GM12878 (cell line): ENCODE results near the gene FAM199X. TPM values are rescaled to one million over a fixed set of nuclear protein-coding genes. Genes with fewer than 3 reads are reported as not detected.

ENCODE experiments used
- ATAC-seq: fragments of 200-7000 bp; cut with Tn5 transposase; 3 replicates; pipeline ENCODE4 v1.9.1; 2020; ENCODE audit warnings: mild to moderate bottlenecking, moderate library complexity
- BruUV-seq: library from RNA; stranded (reverse); fragments of 400-500 nt; replicated peaks from 2 replicates; lab custom pipeline; 2021; lab: Mats Ljungman, UMichigan
- CTCF ChIA-PET: fragments of 300-600 bp; sonication (Branson Sonifier 250); formaldehyde crosslinking; extraction: SDS; loops from one replicate; lab custom pipeline; 2021; ENCODE audit warnings: inconsistent platforms; lab: Yijun Ruan, JAX
- POLR2A ChIA-PET: fragments of 350-600 bp; formaldehyde crosslinking; extraction: SDS; loops from one replicate; lab custom pipeline; 2021; ENCODE audit warnings: inconsistent platforms; lab: Charles Lee
- RAD21 ChIA-PET: fragments of 300-600 bp; sonication (Branson Sonifier 250); formaldehyde crosslinking; loops from one replicate; lab custom pipeline; 2023; ENCODE audit warnings: antibody characterized with exemption; ENCODE audit not compliant: unreplicated experiment; lab: Charles Lee
- SMC1A ChIA-PET: fragments of 300-600 bp; sonication (Branson Sonifier 250); formaldehyde crosslinking; loops from one replicate; lab custom pipeline; 2023; ENCODE audit not compliant: unreplicated experiment, uncharacterized antibody; lab: Charles Lee
- DNase-seq: peaks from one replicate; pipeline ENCODE4 v3.0.0-alpha.2; 2011; ENCODE audit warnings: low read depth, low spot score
- FAIRE-seq: peaks from 3 replicates; lab custom pipeline; 2011; peaks lifted over from hg19 to GRCh38; lab: Jason Lieb, UNC
- H2AFZ ChIP-seq: 2 replicates; pipeline ENCODE4 v1.6.0; 2011; ENCODE audit warnings: low read depth, low read length, control low read depth; ENCODE audit not compliant: control insufficient read depth
- H3K27ac ChIP-seq: 2 replicates; pipeline ENCODE4 v1.5.1; 2011; ENCODE audit warnings: control low read depth; ENCODE audit not compliant: control insufficient read depth, insufficient read depth
- H3K27me3 ChIP-seq, 2 experiments: replicated peaks in 1 of 2; 2 replicates each; pipeline versions ENCODE4 v1.6.0 to v1.6.1; 2011; ENCODE audit warnings: low read length in 1 of 2; ENCODE audit not compliant: control insufficient read depth in 2 of 2, insufficient read depth in 2 of 2
- H3K36me3 ChIP-seq, 2 experiments: 2 replicates each; pipeline ENCODE4 v1.5.1; 2011; ENCODE audit warnings: low read length in 1 of 2; ENCODE audit not compliant: control insufficient read depth in 2 of 2, insufficient read depth in 2 of 2
- H3K4me1 ChIP-seq: 2 replicates; pipeline ENCODE4 v1.6.1; 2011; ENCODE audit warnings: mild to moderate bottlenecking, low read length, moderate library complexity, mixed read lengths; ENCODE audit not compliant: control insufficient read depth, insufficient read depth
- H3K4me2 ChIP-seq: 2 replicates; pipeline ENCODE4 v1.6.0; 2011; ENCODE audit warnings: control low read depth; ENCODE audit not compliant: control insufficient read depth, insufficient read depth
- H3K4me3 ChIP-seq: fragments of 200-600 bp; sonication (generic); 2 replicates; pipeline ENCODE4 v1.5.1; 2016
- H3K79me2 ChIP-seq: 2 replicates; pipeline ENCODE4 v1.6.0; 2011; ENCODE audit warnings: low read length; ENCODE audit not compliant: control insufficient read depth, insufficient read depth
- H3K9ac ChIP-seq: 2 replicates; pipeline ENCODE4 v1.8.0; 2011; ENCODE audit warnings: low read length, control low read depth, mixed read lengths; ENCODE audit not compliant: control insufficient read depth, insufficient read depth
- H3K9me3 ChIP-seq: replicated peaks from 3 replicates; pipeline ENCODE4 v1.5.1; 2011; ENCODE audit warnings: mild to moderate bottlenecking, low read length; ENCODE audit not compliant: control insufficient read depth, insufficient read depth
- H4K20me1 ChIP-seq: 2 replicates; pipeline ENCODE4 v1.6.0; 2011; ENCODE audit not compliant: control insufficient read depth, insufficient read depth
- BHLHE40 ChIP-seq, 2 experiments: fragments of 450-650 bp in 1 of 2; IDR thresholded peaks; 2 replicates each; pipeline ENCODE4 v1.6.1; 2011 to 2017; ENCODE audit warnings: low read depth in 2 of 2, borderline replicate concordance in 1 of 2, improper control_type of control experiment in 1 of 2, low read length in 1 of 2, mild to moderate bottlenecking in 1 of 2
- CBX3 ChIP-seq: fragments of 200-600 bp; sonication (generic); IDR thresholded peaks from 2 replicates; pipeline ENCODE4 v1.6.1; 2016; ENCODE audit warnings: low read depth, borderline replicate concordance
- CTCF ChIP-seq, 3 experiments: IDR thresholded peaks in 2 of 3; conservative IDR thresholded peaks in 1 of 3; 2 replicates each; pipeline ENCODE4 v1.5.1; 2011; ENCODE audit warnings: low read depth in 3 of 3, low read length in 3 of 3, mild to moderate bottlenecking in 3 of 3, control low read depth in 2 of 3, moderate library complexity in 2 of 3, inconsistent platforms in 1 of 3, mixed read lengths in 1 of 3; ENCODE audit not compliant: control insufficient read depth in 2 of 3, insufficient read depth in 1 of 3; ENCODE audit errors: extremely low read depth in 1 of 3
- FOS ChIP-seq: IDR thresholded peaks from 3 replicates; pipeline ENCODE4 v1.6.1; 2011; ENCODE audit warnings: borderline replicate concordance; ENCODE audit not compliant: insufficient read length; ENCODE audit errors: extremely low read depth
- NBN ChIP-seq: fragments of 450-650 bp; IDR thresholded peaks from 2 replicates; pipeline ENCODE4 v1.6.1; 2016
- PML ChIP-seq: IDR thresholded peaks from 2 replicates; pipeline ENCODE4 v1.6.1; 2012; ENCODE audit warnings: low read length, inconsistent platforms
- RB1 ChIP-seq: fragments of 450-650 bp; formaldehyde crosslinking; IDR thresholded peaks from 2 replicates; pipeline ENCODE4 v1.6.1; 2017; ENCODE audit warnings: mild to moderate bottlenecking, borderline replicate concordance
- RELB ChIP-seq: fragments of 450-650 bp; IDR thresholded peaks from 2 replicates; pipeline ENCODE4 v1.6.1; 2017; ENCODE audit warnings: low read depth, mild to moderate bottlenecking, moderate library complexity
- SP1 ChIP-seq: IDR thresholded peaks from one replicate; pipeline ENCODE4 v1.6.1; 2011; ENCODE audit warnings: low read depth, low read length
- TCF7 ChIP-seq: IDR thresholded peaks from 2 replicates; pipeline ENCODE4 v1.6.1; 2014; ENCODE audit warnings: antibody characterized with exemption, borderline replicate concordance
- ZNF207 ChIP-seq: fragments of 450-650 bp; IDR thresholded peaks from 2 replicates; pipeline ENCODE4 v1.6.1; 2014; ENCODE audit warnings: antibody characterized with exemption, mild to moderate bottlenecking, borderline replicate concordance
- ZNF384 ChIP-seq: IDR thresholded peaks from 2 replicates; pipeline ENCODE4 v1.6.1; 2012; ENCODE audit warnings: low read depth, mild to moderate bottlenecking, low read length, improper control_type of control experiment, borderline replicate concordance
- WGBS: methylation state at CpG from one replicate; pipeline ENCODE4 v1.1.6; 2016; ENCODE audit warnings: low lambda C conversion rate; ENCODE audit not compliant: insufficient replicate concordance, insufficient coverage; ENCODE audit errors: missing lambda C conversion rate; 5-methylcytosine and 5-hydroxymethylcytosine counted together
- in situ Hi-C: fragments of 300-500 bp; cut with MboI; formaldehyde crosslinking; loops from 9 replicates; pipeline ENCODE4 v1.14.3; 2018; ENCODE audit warnings: mixed read lengths
- intact Hi-C: fragments of 100-400 bp; cut with micrococcal nuclease; formaldehyde crosslinking; loops from one replicate; pipeline ENCODE4 v1.14.2; 2022; ENCODE audit not compliant: unreplicated experiment
- polyA plus RNA-seq, 11 experiments: library from polyadenylated mRNA; depleted of rRNA in 4 of 11; unstranded in 6 of 11; stranded (reverse) in 5 of 11; fragments of >200 nt; fragmentation: Nextera tagmentation in 4 of 11; fragmentation: Illumina TruSeq in 1 of 11; extraction: Ambion mirVana in 4 of 11; extraction: Trizol in 1 of 11; gene quantifications; 1 replicate in 1 of 11; 2 replicates in 10 of 11; pipeline versions ENCODE4 v1.2.1 to v1.2.3, GENCODE V29; 2011 to 2016; ENCODE audit warnings: inconsistent platforms in 2 of 11, missing spikeins in 2 of 11, low read depth in 1 of 11
- total RNA-seq, 4 experiments: library from RNA; depleted of rRNA in 3 of 4; stranded (reverse); fragments of >200 nt in 3 of 4; fragmentation: Illumina TruSeq in 1 of 4; extraction: Trizol in 1 of 4; gene quantifications; 2 replicates each; pipeline versions ENCODE4 v1.2.1 to v1.2.3, GENCODE V29; 2013 to 2021
- TF ChIP-seq, protein P1 (sequence below): fragments of 450-650 bp; formaldehyde crosslinking; IDR thresholded peaks from 2 replicates; pipeline ENCODE4 v1.4.0; 2022; ENCODE audit warnings: mild to moderate bottlenecking, moderate library complexity
- TF ChIP-seq, protein P2 (sequence below): IDR thresholded peaks from 2 replicates; pipeline ENCODE4 v1.6.1; 2011; ENCODE audit warnings: low read depth, mild to moderate bottlenecking, low read length, moderate library complexity, borderline replicate concordance; ENCODE audit errors: extremely low read depth
- TF ChIP-seq, protein P3 (sequence below): IDR thresholded peaks from 2 replicates; pipeline ENCODE4 v1.6.1; 2011; ENCODE audit warnings: mild to moderate bottlenecking, low read depth, low read length, moderate library complexity; ENCODE audit not compliant: insufficient replicate concordance

Gene FAM199X
- total and polyA plus RNA-seq, 10 of the 15 experiments (the other 5 are each of a cell fraction or from before 2014, with no cell fraction given) = 2.4 to 10.9 (median 9.1) TPM

- TF ChIP-seq, protein P1, sequence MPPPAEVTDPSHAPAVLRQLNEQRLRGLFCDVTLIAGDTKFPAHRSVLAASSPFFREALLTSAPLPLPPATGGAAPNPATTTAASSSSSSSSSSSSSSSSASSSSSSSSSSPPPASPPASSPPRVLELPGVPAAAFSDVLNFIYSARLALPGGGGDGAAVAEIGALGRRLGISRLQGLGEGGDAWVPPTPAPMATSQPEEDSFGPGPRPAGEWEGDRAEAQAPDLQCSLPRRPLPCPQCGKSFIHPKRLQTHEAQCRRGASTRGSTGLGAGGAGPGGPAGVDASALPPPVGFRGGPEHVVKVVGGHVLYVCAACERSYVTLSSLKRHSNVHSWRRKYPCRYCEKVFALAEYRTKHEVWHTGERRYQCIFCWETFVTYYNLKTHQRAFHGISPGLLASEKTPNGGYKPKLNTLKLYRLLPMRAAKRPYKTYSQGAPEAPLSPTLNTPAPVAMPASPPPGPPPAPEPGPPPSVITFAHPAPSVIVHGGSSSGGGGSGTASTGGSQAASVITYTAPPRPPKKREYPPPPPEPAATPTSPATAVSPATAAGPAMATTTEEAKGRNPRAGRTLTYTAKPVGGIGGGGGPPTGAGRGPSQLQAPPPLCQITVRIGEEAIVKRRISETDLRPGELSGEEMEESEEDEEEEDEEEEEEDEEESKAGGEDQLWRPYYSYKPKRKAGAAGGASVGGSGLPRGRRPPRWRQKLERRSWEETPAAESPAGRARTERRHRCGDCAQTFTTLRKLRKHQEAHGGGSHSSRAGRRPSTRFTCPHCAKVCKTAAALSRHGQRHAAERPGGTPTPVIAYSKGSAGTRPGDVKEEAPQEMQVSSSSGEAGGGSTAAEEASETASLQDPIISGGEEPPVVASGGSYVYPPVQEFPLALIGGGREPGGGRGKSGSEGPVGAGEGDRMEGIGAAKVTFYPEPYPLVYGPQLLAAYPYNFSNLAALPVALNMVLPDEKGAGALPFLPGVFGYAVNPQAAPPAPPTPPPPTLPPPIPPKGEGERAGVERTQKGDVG (CRISPR knock-in tag) = no peak
- TF ChIP-seq RB1 = no peak
- TF ChIP-seq, all 136 proteins: peak for 0
These were observed 21.7 kb downstream of the FAM199X start (continued) for GRCh38 chrX:104187931-104188330.

GRCh38 chrX:104189837-104190236 lies 23.6 kb downstream of the FAM199X start:
- no peak for ATAC-seq
- no peak for TF ChIP-seq NBN
- no peak for TF ChIP-seq ZNF384
- TF ChIP-seq, protein P2, sequence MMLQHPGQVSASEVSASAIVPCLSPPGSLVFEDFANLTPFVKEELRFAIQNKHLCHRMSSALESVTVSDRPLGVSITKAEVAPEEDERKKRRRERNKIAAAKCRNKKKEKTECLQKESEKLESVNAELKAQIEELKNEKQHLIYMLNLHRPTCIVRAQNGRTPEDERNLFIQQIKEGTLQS = no peak
- no peak for TF ChIP-seq RELB
- no peak for TF ChIP-seq FOS
- no peak for TF ChIP-seq CTCF (IDR thresholded peaks at IDR 0.05 in 2 of 3, conservative IDR thresholded peaks at IDR 0.05 in 1 of 3; ENCODE audit: control insufficient read depth in 2 of 3, extremely low read depth in 1 of 3, insufficient read depth in 1 of 3, low read depth in 3 of 3, low read length in 3 of 3)
- TF ChIP-seq PML = no peak
- TF ChIP-seq, protein P3, sequence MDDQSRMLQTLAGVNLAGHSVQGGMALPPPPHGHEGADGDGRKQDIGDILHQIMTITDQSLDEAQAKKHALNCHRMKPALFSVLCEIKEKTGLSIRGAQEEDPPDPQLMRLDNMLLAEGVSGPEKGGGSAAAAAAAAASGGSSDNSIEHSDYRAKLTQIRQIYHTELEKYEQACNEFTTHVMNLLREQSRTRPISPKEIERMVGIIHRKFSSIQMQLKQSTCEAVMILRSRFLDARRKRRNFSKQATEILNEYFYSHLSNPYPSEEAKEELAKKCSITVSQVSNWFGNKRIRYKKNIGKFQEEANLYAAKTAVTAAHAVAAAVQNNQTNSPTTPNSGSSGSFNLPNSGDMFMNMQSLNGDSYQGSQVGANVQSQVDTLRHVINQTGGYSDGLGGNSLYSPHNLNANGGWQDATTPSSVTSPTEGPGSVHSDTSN = no peak
- no peak for TF ChIP-seq ZNF207
- no peak for TF ChIP-seq BHLHE40 (IDR thresholded peaks at IDR 0.05; ENCODE audit: borderline replicate concordance in 1 of 2, low read depth in 2 of 2, low read length in 1 of 2)
- TF ChIP-seq TCF7 = no peak
- no peak for TF ChIP-seq CBX3
- TF ChIP-seq SP1 = no peak

More at GRCh38 chrX:104189837-104190236, 23.6 kb downstream of the FAM199X start:
- FAIRE-seq (no peak), DNase-seq (no peak)
- ChIA-PET POLR2A (no interaction called here), SMC1A (no interaction called here), CTCF (no interaction called here), RAD21 (no interaction called here)
- Histone ChIP-seq H3K9me3 (no peaks in the 10 kb centered on the region), H2AFZ (no peak overlapping the region), H3K79me2 (no peaks in the 10 kb centered on the region), H3K27me3 (no peaks in the 10 kb centered on the region), H3K4me3 (no peak overlapping the region), H3K27ac (no peak overlapping the region), H3K9ac (no peak overlapping the region), H3K4me1 (no peaks in the 10 kb centered on the region), H3K36me3 (no peaks in the 10 kb centered on the region), H3K4me2 (no peak overlapping the region), H4K20me1 (no peaks in the 10 kb centered on the region)
- in situ Hi-C loops = no loop called here
- no TSS peak for BruUV-seq
- intact Hi-C loops = no loop called here
- WGBS = 40% methylated on average over 5 of the region's 5 CpGs
